IPS-NIHi7 (cell line): ENCODE results near the gene PALLD.
A peak's percentile ranks its signal among the peaks of the same experiment; 100 is the strongest.
"Not testable (repeated sequence)": the region's sequence is repeated elsewhere in the genome, so short reads cannot be mapped to it uniquely, and the experiment has no call there.

Experiments used
- DNase-seq: peaks from one replicate; pipeline ENCODE4 v3.0.0; 2012; ENCODE audit warnings: mixed read lengths; ENCODE audit errors: extremely low spot score

Gene PALLD

GRCh38 chr4:168496834-168497233, at the start of gene PALLD:
PALLD (plus strand) TSS chr4:168497052.
- DNase-seq, result no peak

DNA sequence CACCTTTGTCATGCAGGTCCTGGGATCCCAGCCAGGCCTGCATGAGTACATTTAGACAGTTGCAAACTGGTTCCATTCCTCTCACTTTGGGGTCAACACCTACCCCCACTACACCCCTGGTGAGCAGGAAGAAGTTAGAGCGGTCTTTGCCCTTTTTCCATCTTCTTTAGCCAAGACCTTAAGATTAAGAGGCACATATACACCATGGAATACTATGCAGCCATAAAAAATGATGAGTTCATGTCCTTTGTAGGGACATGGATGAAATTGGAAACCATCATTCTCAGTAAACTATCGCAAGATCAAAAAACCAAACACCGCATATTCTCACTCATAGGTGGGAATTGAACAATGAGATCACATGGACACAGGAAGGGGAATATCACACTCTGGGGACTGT, 47.8 kb upstream of the PALLD start:
- not testable (repeated sequence) for DNase-seq

DNA sequence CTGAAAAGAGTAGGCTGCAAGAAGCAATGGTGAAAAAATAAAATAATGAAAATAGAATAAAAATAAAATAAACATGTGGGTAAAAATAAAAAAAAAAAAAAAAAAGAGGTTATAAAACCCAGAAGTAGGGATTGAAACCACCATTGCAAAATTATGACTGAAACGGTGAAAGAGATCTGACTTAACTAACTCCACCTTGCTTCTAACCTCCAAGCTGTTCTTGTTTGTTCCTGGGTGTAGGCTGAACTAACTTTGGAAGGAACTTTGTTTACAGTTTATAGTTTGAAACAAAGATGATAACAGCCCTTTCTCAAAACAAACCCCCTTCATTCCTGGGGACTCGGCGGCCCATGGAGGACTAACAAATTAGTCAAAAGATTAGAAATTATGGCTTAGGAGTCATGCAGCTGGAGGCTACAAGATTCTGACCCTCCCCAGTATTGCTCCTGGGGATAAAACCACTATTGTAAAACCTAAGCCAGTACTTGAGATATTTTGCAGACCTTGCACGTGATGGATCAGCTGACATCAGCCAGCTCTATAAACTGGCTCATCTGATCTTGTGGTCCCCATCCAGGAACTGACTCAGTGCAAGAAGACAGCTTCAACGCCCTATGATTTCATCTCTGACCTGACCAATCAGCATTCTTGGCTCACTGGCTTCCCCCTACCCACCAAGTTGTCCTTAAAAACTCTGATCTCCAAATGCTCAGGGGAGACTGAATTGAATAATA, 47.0 kb upstream of the PALLD start:
- DNase-seq, result no peak

DNA sequence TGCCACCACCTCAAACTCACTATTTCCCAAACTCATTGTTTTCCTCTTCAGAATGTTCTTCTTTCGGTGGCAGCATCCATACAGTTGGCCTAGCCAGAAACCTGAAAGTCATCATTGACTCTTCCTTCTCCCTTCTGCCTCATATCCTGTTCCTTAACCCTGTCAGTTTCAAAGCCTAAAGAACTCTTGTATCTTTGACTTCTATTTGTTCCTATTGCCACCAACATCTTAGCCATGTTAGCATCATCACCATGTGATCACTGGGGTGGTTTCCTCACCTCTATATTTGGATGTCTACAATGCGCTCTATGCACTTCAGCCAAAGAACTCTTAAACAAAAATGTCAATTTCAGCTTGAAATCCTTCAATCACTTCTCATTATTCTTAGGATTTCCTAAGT, 45.5 kb upstream of the PALLD start:
- DNase-seq, result no peak

GRCh38 chr4:168451744-168452390, 45.0 kb upstream of the PALLD start:
- no peak for DNase-seq

- DNase-seq, result no peak
These were observed 43.7 kb upstream of the PALLD start for GRCh38 chr4:168453146-168453545.

- not testable (repeated sequence) for DNase-seq
These were observed 38.6 kb upstream of the PALLD start for GRCh38 chr4:168458256-168458655.

DNA sequence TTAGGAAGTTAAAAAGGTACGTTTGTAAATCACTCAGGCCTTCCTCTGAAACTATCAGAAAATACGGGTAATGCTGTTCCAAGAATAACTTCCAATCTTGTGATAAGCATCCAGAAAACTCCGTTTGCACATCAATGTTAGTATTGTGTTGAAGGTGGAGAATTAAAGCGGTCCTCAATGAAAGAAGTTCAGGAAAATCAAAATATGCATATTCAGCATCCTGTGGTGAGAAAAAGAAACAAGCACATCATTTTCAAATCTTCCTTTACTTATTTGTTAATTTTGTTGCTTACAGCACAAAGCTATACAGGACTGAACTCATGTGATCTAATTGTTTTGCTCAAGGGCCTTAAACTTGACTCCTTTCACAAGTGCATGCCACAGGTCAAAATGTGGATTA, 35.0 kb upstream of the PALLD start:
- no peak for DNase-seq

DNA sequence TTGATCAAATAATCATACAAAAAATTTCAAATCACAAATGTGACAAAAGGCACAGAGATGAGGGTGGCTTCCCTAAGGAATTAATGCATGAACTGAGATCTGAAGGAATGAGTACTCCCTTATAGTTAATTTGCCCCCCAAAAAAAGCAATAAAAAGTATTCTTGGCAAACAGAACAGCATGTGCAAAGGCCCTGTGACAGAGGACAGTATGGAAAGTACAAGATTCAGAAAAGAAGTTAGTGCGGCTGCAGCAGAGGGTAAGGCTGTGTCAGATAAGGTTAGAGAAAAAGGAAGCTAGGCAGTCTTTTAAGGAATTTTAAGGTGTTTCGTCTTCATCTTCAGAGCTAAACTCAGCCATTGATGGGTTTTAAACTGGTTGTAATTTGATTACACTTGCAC, 23.9 kb upstream of the PALLD start:
- no peak for DNase-seq

DNA sequence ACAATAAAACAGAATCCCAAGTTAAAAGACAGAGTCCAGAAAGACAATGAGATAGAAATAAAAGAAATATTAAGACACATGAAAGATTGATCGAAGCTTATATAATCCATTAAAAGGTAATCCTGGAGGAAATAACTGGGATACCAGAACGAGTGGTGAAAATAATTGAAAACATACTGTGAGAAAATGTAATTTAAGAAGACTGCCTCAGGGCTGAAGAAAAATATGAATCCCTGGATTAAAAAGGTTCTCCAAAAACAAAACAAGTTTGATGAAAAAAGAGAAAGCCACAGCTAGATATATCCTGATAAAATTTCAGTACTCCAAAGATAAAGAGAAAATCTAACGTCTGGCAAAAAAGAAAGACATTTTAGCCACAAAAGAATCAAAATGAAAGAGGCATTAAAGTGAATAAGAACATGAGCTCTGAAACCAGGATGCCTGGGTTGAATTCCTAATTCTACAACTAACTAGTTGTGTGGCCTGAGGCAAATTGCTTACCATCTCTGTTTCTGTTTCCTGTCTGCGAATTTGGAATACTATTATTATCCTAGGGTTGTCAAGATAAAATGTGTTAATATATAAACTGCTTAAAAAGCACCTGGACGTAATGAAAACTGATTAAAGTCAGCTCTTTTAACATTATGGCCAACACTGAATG, 22.1 kb upstream of the PALLD start:
- DNase-seq, result no peak

GRCh38 chr4:168475745-168476144, 21.1 kb upstream of the PALLD start:
- DNase-seq, result peak; percentile 31

GRCh38 chr4:168478868-168479267, 18.0 kb upstream of the PALLD start:
- DNase-seq, result no peak

- DNase-seq, result no peak
These were observed 15.8 kb upstream of the PALLD start for GRCh38 chr4:168480931-168481611.

GRCh38 chr4:168483811-168484210, 13.0 kb upstream of the PALLD start:
- no peak for DNase-seq

DNA sequence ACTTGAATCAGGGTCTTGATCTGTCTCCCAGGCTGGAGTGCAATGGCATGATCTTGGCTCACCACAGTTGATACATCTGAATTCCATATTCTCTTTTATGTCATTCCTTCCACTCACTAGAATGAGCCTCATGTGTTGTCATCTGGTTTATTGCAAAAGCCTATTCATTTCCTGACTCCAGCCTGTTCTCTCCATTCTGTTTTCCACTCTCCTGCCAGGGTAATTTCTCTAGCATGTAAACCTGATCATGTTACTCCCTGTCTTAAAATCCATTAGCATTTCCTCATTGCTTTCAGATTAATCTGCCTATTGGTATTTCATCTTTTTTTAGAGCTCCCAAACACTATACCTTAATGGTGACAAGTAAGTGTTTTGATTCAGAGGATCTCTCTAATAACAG, 12.2 kb upstream of the PALLD start:
- DNase-seq, result no peak

DNA sequence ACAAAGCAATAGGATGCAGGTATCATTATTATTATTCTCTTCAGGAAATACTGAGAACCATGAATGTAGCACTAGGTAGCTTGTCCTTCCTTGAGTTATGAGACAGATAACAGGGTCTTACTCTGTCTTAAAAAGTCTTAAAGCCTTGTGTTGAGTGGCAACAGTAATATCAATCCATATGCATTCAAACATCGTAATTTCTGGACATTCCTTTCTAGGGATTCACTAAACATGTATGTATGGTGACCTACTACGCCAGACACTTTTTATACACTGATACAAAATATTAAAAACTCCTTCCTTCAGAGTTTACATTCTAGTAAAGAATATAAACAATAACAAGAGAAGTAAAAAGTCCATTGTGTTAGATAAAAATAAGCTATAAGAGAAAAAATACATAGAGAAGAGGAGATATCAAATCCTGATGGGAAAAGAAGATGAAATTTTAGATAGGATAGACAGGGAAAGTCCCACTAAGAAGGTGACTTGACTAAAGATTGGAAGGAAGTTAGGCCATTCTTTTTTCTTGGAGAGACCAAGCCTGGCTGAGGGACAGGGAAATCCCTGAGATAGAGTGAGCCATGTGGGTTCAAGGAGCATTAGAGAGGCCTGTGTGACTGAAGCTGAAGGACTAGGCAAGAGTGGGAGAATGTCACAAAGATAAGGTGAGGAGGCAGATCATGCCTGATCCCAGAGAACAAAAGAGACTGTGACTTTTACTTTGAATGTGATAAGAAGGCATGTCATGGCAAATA, 11.5 kb upstream of the PALLD start:
- DNase-seq, result no peak

DNA sequence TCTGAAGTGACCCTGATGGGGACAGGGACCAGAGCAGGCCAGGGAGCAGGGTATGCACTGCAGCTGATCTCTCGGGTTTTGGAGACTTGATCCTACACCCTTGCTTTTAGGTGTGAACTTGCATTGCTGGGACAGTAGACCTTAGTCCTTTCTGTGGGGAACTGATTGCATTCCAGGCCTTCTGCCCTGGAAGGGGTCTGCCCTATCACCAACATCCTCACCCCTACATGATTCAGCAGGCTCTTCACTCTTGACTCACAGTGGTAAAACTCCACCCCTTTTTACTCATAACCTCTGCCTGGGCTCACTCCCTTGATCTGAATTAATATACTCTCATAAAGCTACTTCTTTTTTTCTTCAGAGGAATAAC, 10.0 kb upstream of the PALLD start:
- no peak for DNase-seq

DNA sequence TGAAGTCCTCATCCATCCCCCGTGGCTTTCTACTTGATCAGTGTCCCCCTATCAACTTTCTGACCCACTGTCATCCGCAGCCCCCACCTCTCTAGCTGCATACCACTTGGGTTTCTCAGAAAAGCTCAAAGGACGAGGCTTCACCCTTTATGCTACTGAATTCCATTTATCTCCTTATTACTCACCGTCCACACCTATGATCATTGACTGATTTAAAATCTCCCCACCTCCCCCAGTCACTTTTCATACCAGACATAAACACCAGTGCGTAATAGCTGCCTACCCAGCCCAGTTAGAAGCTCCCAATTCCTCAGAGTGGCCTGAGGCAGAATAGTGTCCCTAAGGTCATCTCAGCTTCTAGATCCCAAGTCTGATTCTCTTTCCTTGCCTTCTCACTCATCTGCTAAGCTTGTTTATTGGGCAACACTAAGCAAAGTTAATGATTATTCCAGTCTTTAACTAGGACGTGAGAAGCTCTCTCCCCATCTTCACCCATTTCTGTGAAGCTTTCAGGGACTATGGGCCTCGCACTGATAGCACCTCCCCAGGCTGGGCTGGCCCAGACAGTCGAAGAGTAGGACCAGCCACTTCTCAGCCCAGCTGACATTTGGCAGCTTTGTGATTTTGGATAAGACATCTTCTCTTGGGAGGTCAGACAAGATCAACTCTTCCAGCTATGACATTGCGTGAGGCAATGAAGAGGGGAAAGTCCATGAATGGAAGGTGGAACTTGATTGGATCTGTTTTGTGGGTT, 9.4 kb upstream of the PALLD start:
- DNase-seq, result no peak

DNA sequence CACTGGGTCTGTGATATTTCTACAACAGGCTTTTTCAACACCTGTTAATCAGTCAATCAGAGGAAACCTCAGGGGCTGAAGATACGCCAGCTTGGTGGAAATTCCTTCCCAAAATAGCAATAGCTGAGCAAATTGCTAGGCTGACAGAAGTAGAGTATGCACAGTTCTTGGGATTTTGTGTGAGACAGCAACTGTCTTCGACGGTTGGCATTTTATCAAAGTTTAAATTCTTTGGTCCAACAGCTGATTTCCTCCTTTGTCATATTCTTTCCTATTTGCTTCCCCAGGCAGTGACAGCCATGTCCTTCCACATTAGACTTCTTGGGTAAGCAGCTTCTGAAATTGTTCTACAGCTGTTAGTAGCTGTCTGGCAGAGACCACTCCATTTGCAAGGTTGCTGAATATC, 8.0 kb upstream of the PALLD start:
- DNase-seq, result no peak

- no peak for DNase-seq
These were observed 7.2 kb upstream of the PALLD start for GRCh38 chr4:168489616-168490015.

- no peak for DNase-seq
These were observed 6.1 kb upstream of the PALLD start for GRCh38 chr4:168490711-168491110.
